ENCODE results near the gene SUCNR1.
"Not testable (repeated sequence)": the region's sequence is repeated elsewhere in the genome, so short reads cannot be mapped to it uniquely, and the experiment has no call there.

Gene SUCNR1

GRCh38 chr3:151900884-151901643 lies 27.6 kb downstream of the SUCNR1 start:
- DNase-seq, result no peak

GRCh38 chr3:151901644-151902285 lies 28.3 kb downstream of the SUCNR1 start:
- DNase-seq, result no peak

GRCh38 chr3:151903501-151903991 lies 30.1 kb downstream of the SUCNR1 start:
- DNase-seq, result no peak

- no peak for DNase-seq
These were observed 32.2 kb downstream of the SUCNR1 start for GRCh38 chr3:151905647-151906046.

- no peak for DNase-seq
These were observed 33.3 kb downstream of the SUCNR1 start for GRCh38 chr3:151906751-151907150.

GRCh38 chr3:151908399-151908798 lies 35.0 kb downstream of the SUCNR1 start:
- no peak for DNase-seq

- DNase-seq, result no peak
These were observed 36.4 kb downstream of the SUCNR1 start for GRCh38 chr3:151909681-151910405.

- no peak for DNase-seq
These were observed 38.0 kb downstream of the SUCNR1 start for GRCh38 chr3:151911462-151911861.

GRCh38 chr3:151912028-151912427 lies 38.6 kb downstream of the SUCNR1 start:
- no peak for DNase-seq

GRCh38 chr3:151916781-151917180 lies 43.3 kb downstream of the SUCNR1 start:
- DNase-seq, result no peak

GRCh38 chr3:151918253-151919029 lies 45.0 kb downstream of the SUCNR1 start:
- no peak for DNase-seq

- no peak for DNase-seq
These were observed 45.5 kb downstream of the SUCNR1 start for GRCh38 chr3:151919030-151919328.

- no peak for DNase-seq
These were observed 46.0 kb downstream of the SUCNR1 start for GRCh38 chr3:151919446-151919845.

GRCh38 chr3:151923901-151924300 lies 50.5 kb downstream of the SUCNR1 start:
- DNase-seq, result no peak

GRCh38 chr3:151924753-151925152 lies 51.3 kb downstream of the SUCNR1 start:
- no peak for DNase-seq

- DNase-seq, result no peak
These were observed 52.0 kb downstream of the SUCNR1 start for GRCh38 chr3:151925419-151925818.

GRCh38 chr3:151925876-151926275 lies 52.4 kb downstream of the SUCNR1 start:
- no peak for DNase-seq

- no peak for DNase-seq
These were observed 53.5 kb downstream of the SUCNR1 start for GRCh38 chr3:151926956-151927355.

GRCh38 chr3:151927915-151928525 lies 54.6 kb downstream of the SUCNR1 start:
- not testable (repeated sequence) for DNase-seq

GRCh38 chr3:151931171-151931570 lies 57.7 kb downstream of the SUCNR1 start:
- DNase-seq, result no peak

- DNase-seq, result no peak
These were observed 59.9 kb downstream of the SUCNR1 start for GRCh38 chr3:151933234-151933853.

Measured in NCI-H510A (cell line).